AG04450 (cell line): Measurements from ENCODE around the gene CACNA1G. TPM values are rescaled to one million over a fixed set of nuclear protein-coding genes. Genes with fewer than 3 reads are reported as not detected.

Experiments
- CTCF ChIA-PET: fragments of 300-600, 350-600 bp; formaldehyde crosslinking; extraction: SDS; loops from one replicate; lab custom pipeline; 2022; ENCODE audit warnings: antibody characterized with exemption, inconsistent platforms; lab: Charles Lee
- POLR2A ChIA-PET: fragments of 350-600 bp; formaldehyde crosslinking; extraction: SDS; loops from one replicate; lab custom pipeline; 2021; ENCODE audit warnings: antibody characterized with exemption, inconsistent platforms; lab: Yijun Ruan, JAX
- DNase-seq: peaks from one replicate; pipeline ENCODE4 v3.0.0-alpha.2; 2011; ENCODE audit warnings: low read depth, low spot score
- H3K27ac ChIP-seq: one replicate; pipeline ENCODE4 v1.5.1; 2012; ENCODE audit warnings: low read depth, low read length, control low read depth
- H3K27me3 ChIP-seq: one replicate; pipeline ENCODE4 v1.6.0; 2012; ENCODE audit warnings: low read length; ENCODE audit not compliant: control insufficient read depth, insufficient read depth
- H3K4me3 ChIP-seq: 2 replicates; pipeline ENCODE4 v1.5.1; 2011; ENCODE audit warnings: mild to moderate bottlenecking, low read depth, low read length, control low read depth
- H3K9me3 ChIP-seq: 2 replicates; pipeline ENCODE4 v1.5.1; 2012; ENCODE audit warnings: low read length; ENCODE audit not compliant: control insufficient read depth, insufficient read depth
- CTCF ChIP-seq: IDR thresholded peaks from 2 replicates; pipeline ENCODE4 v1.5.1; 2011; ENCODE audit warnings: low read depth, low read length, control low read depth, inconsistent platforms
- polyA plus RNA-seq: library from polyadenylated mRNA; depleted of rRNA; stranded (reverse); fragments of >200 nt; gene quantifications from 2 replicates; pipeline ENCODE4 v1.2.3, GENCODE V29; 2011

CACNA1G gene
- polyA plus RNA-seq, 1 experiment: 0.05 TPM

- H3K9me3 ChIP-seq: no peaks in the 10 kb centered on the region
- no peak for DNase-seq
- H3K27ac ChIP-seq: no peak overlapping the region
- H3K27me3 ChIP-seq: peaks cover 23% of the 10 kb centered on the region
- TF ChIP-seq CTCF: no peak
- ChIA-PET CTCF (no interaction called here), POLR2A (no interaction called here)
- H3K4me3 ChIP-seq: no peak overlapping the region
These were observed 41.2 kb upstream of the CACNA1G start for GRCh38 chr17:50519141-50519834.

- POLR2A ChIA-PET: no interaction called here
- H3K4me3 ChIP-seq: no peak overlapping the region
- TF ChIP-seq CTCF: no peak
- DNase-seq: no peak
- CTCF ChIA-PET: interaction anchor here (0.9 kb wide), 1 partner anchor 19 kb away, joined by 3 read pairs; no protein-coding TSS in a partner anchor
- H3K27me3 ChIP-seq: peaks cover 33% of the 10 kb centered on the region
- no peak overlapping the region for H3K27ac ChIP-seq
- no peaks in the 10 kb centered on the region for H3K9me3 ChIP-seq
These were observed 40.0 kb upstream of the CACNA1G start for GRCh38 chr17:50520483-50520882.

GRCh38 chr17:50521514-50521913 is 39.0 kb upstream of the CACNA1G start:
- peaks cover 35% of the 10 kb centered on the region for H3K27me3 ChIP-seq
- H3K9me3 ChIP-seq: no peaks in the 10 kb centered on the region
- DNase-seq: no peak
- CTCF ChIA-PET: interaction anchor here (0.9 kb wide), 1 partner anchor 20 kb away, joined by 3 read pairs; no protein-coding TSS in a partner anchor
- no peak overlapping the region for H3K27ac ChIP-seq
- H3K4me3 ChIP-seq: no peak overlapping the region
- POLR2A ChIA-PET: no interaction called here
- TF ChIP-seq CTCF: no peak

GRCh38 chr17:50522766-50523165 is 37.7 kb upstream of the CACNA1G start:
- TF ChIP-seq CTCF: no peak
- H3K27me3 ChIP-seq: peaks cover 34% of the 10 kb centered on the region
- H3K4me3 ChIP-seq: no peak overlapping the region
- H3K9me3 ChIP-seq: no peaks in the 10 kb centered on the region
- no peak overlapping the region for H3K27ac ChIP-seq
- no peak for DNase-seq
- CTCF ChIA-PET: interaction anchor here (0.8 kb wide), 1 partner anchor 45 kb away, joined by 6 read pairs; no protein-coding TSS in a partner anchor
- POLR2A ChIA-PET: no interaction called here

GRCh38 chr17:50523208-50523607 is 37.3 kb upstream of the CACNA1G start:
- no peak for DNase-seq
- H3K27ac ChIP-seq: no peak overlapping the region
- H3K4me3 ChIP-seq: no peak overlapping the region
- TF ChIP-seq CTCF: no peak
- H3K27me3 ChIP-seq: peaks cover 35% of the 10 kb centered on the region
- POLR2A ChIA-PET: no interaction called here
- CTCF ChIA-PET: interaction anchor here (0.8 kb wide), 1 partner anchor 45 kb away, joined by 6 read pairs; no protein-coding TSS in a partner anchor
- no peaks in the 10 kb centered on the region for H3K9me3 ChIP-seq
